ENCODE results near the gene KLK5. TPM values are rescaled to one million over a fixed set of nuclear protein-coding genes. Genes with fewer than 3 reads are reported as not detected.

Gene KLK5
- total RNA-seq, 2 experiments from 2014 or later: not detected

GRCh38 chr19:50967929-50968715 is 15.3 kb upstream of the KLK5 start:
- CTCF ChIA-PET: no interaction called here
- Mint-ChIP-seq H3K27ac (no peak overlapping the region), H3K9me3 (ENCODE audit: insufficient read depth) (no peaks in the 10 kb centered on the region), H3K4me3 (no peak overlapping the region), H3K27me3 (ENCODE audit: low read depth) (peaks cover 4% of the 10 kb centered on the region), H3K36me3 (ENCODE audit: low read depth) (no peaks in the 10 kb centered on the region), H3K4me1 (ENCODE audit: low read depth) (no peaks in the 10 kb centered on the region)
- DNase-seq: no peak
- POLR2A ChIA-PET: no interaction called here
- no peak for ATAC-seq

GRCh38 chr19:50964266-50964665 is 11.4 kb upstream of the KLK5 start:
- Mint-ChIP-seq H3K36me3 (ENCODE audit: low read depth) (no peaks in the 10 kb centered on the region), H3K4me1 (ENCODE audit: low read depth) (no peaks in the 10 kb centered on the region), H3K4me3 (no peak overlapping the region), H3K9me3 (ENCODE audit: insufficient read depth) (no peaks in the 10 kb centered on the region), H3K27me3 (ENCODE audit: low read depth) (no peaks in the 10 kb centered on the region), H3K27ac (no peak overlapping the region)
- DNase-seq: no peak
- POLR2A ChIA-PET: no interaction called here
- ATAC-seq: no peak
- CTCF ChIA-PET: no interaction called here

GRCh38 chr19:50963381-50963780 is 10.5 kb upstream of the KLK5 start:
- CTCF ChIA-PET: no interaction called here
- DNase-seq (no peak), ATAC-seq (no peak)
- no peak overlapping the region for H3K4me3 Mint-ChIP-seq
- H3K27ac Mint-ChIP-seq: no peak overlapping the region
- POLR2A ChIA-PET: no interaction called here
- H3K27me3 Mint-ChIP-seq (ENCODE audit: low read depth): no peaks in the 10 kb centered on the region
- no peaks in the 10 kb centered on the region for H3K4me1 Mint-ChIP-seq (ENCODE audit: low read depth)
- H3K9me3 Mint-ChIP-seq (ENCODE audit: insufficient read depth): no peaks in the 10 kb centered on the region
- no peaks in the 10 kb centered on the region for H3K36me3 Mint-ChIP-seq (ENCODE audit: low read depth)

- no peaks in the 10 kb centered on the region for H3K4me1 Mint-ChIP-seq (ENCODE audit: low read depth)
- no peaks in the 10 kb centered on the region for H3K9me3 Mint-ChIP-seq (ENCODE audit: insufficient read depth)
- no peak for ATAC-seq
- H3K36me3 Mint-ChIP-seq (ENCODE audit: low read depth): no peaks in the 10 kb centered on the region
- no peak overlapping the region for H3K4me3 Mint-ChIP-seq
- DNase-seq: no peak
- CTCF ChIA-PET: no interaction called here
- no peak overlapping the region for H3K27ac Mint-ChIP-seq
- peaks cover 5% of the 10 kb centered on the region for H3K27me3 Mint-ChIP-seq (ENCODE audit: low read depth)
- POLR2A ChIA-PET: no interaction called here
Measured at GRCh38 chr19:50962245-50962644, 9.4 kb upstream of the KLK5 start.

GRCh38 chr19:50959731-50960500 is 7.1 kb upstream of the KLK5 start:
- DNase-seq: no peak
- ATAC-seq: no peak
- Mint-ChIP-seq H3K27me3 (ENCODE audit: low read depth) (peaks cover 5% of the 10 kb centered on the region), H3K4me1 (ENCODE audit: low read depth) (no peaks in the 10 kb centered on the region), H3K9me3 (ENCODE audit: insufficient read depth) (no peaks in the 10 kb centered on the region), H3K36me3 (ENCODE audit: low read depth) (no peaks in the 10 kb centered on the region), H3K27ac (no peak overlapping the region), H3K4me3 (no peak overlapping the region)
- CTCF ChIA-PET: no interaction called here
- POLR2A ChIA-PET: no interaction called here

- ChIA-PET CTCF (no interaction called here), POLR2A (no interaction called here)
- peaks cover 5% of the 10 kb centered on the region for H3K27me3 Mint-ChIP-seq (ENCODE audit: low read depth)
- no peak overlapping the region for H3K27ac Mint-ChIP-seq
- H3K9me3 Mint-ChIP-seq (ENCODE audit: insufficient read depth): no peaks in the 10 kb centered on the region
- ATAC-seq (no peak), DNase-seq (no peak)
- no peaks in the 10 kb centered on the region for H3K4me1 Mint-ChIP-seq (ENCODE audit: low read depth)
- no peaks in the 10 kb centered on the region for H3K36me3 Mint-ChIP-seq (ENCODE audit: low read depth)
- H3K4me3 Mint-ChIP-seq: no peak overlapping the region
Measured at GRCh38 chr19:50957587-50957986, 4.7 kb upstream of the KLK5 start.

GRCh38 chr19:50949861-50950260 is 3.0 kb downstream of the KLK5 start:
- Mint-ChIP-seq H3K27me3 (ENCODE audit: low read depth) (peaks cover 3% of the 10 kb centered on the region), H3K27ac (no peak overlapping the region), H3K4me1 (ENCODE audit: low read depth) (no peaks in the 10 kb centered on the region), H3K4me3 (no peak overlapping the region), H3K9me3 (ENCODE audit: insufficient read depth) (no peaks in the 10 kb centered on the region), H3K36me3 (ENCODE audit: low read depth) (no peaks in the 10 kb centered on the region)
- ATAC-seq: no peak
- ChIA-PET CTCF (no interaction called here), POLR2A (no interaction called here)
- DNase-seq: no peak

- POLR2A ChIA-PET: no interaction called here
- Mint-ChIP-seq H3K4me3 (no peak overlapping the region), H3K4me1 (ENCODE audit: low read depth) (no peaks in the 10 kb centered on the region), H3K27ac (no peak overlapping the region), H3K9me3 (ENCODE audit: insufficient read depth) (no peaks in the 10 kb centered on the region), H3K36me3 (ENCODE audit: low read depth) (no peaks in the 10 kb centered on the region), H3K27me3 (ENCODE audit: low read depth) (peaks cover 3% of the 10 kb centered on the region)
- CTCF ChIA-PET: no interaction called here
- DNase-seq: no peak
- no peak for ATAC-seq
Measured at GRCh38 chr19:50947123-50947522, 5.7 kb downstream of the KLK5 start.

- Mint-ChIP-seq H3K36me3 (ENCODE audit: low read depth) (no peaks in the 10 kb centered on the region), H3K4me3 (no peak overlapping the region), H3K4me1 (ENCODE audit: low read depth) (no peaks in the 10 kb centered on the region), H3K9me3 (ENCODE audit: insufficient read depth) (no peaks in the 10 kb centered on the region), H3K27ac (no peak overlapping the region), H3K27me3 (ENCODE audit: low read depth) (peaks cover 3% of the 10 kb centered on the region)
- ChIA-PET CTCF (no interaction called here), POLR2A (no interaction called here)
- ATAC-seq (no peak), DNase-seq (no peak)
Measured at GRCh38 chr19:50944795-50945194, 8.0 kb downstream of the KLK5 start.

GRCh38 chr19:50943074-50943828 is 9.6 kb downstream of the KLK5 start:
- no peaks in the 10 kb centered on the region for H3K9me3 Mint-ChIP-seq (ENCODE audit: insufficient read depth)
- no peaks in the 10 kb centered on the region for H3K36me3 Mint-ChIP-seq (ENCODE audit: low read depth)
- peaks cover 3% of the 10 kb centered on the region for H3K27me3 Mint-ChIP-seq (ENCODE audit: low read depth)
- H3K4me3 Mint-ChIP-seq: no peak overlapping the region
- ChIA-PET POLR2A (no interaction called here), CTCF (no interaction called here)
- ATAC-seq (no peak), DNase-seq (no peak)
- H3K4me1 Mint-ChIP-seq (ENCODE audit: low read depth): no peaks in the 10 kb centered on the region
- no peak overlapping the region for H3K27ac Mint-ChIP-seq

GRCh38 chr19:50939596-50939995 is 13.2 kb downstream of the KLK5 start:
- ATAC-seq (no peak), DNase-seq (no peak)
- no peak overlapping the region for H3K4me3 Mint-ChIP-seq
- H3K27ac Mint-ChIP-seq: no peak overlapping the region
- no peaks in the 10 kb centered on the region for H3K27me3 Mint-ChIP-seq (ENCODE audit: low read depth)
- POLR2A ChIA-PET: no interaction called here
- H3K36me3 Mint-ChIP-seq (ENCODE audit: low read depth): no peaks in the 10 kb centered on the region
- CTCF ChIA-PET: no interaction called here
- no peaks in the 10 kb centered on the region for H3K4me1 Mint-ChIP-seq (ENCODE audit: low read depth)
- H3K9me3 Mint-ChIP-seq (ENCODE audit: insufficient read depth): no peaks in the 10 kb centered on the region

GRCh38 chr19:50933640-50934039 is 19.2 kb downstream of the KLK5 start:
- ChIA-PET CTCF (interaction anchor here (1.3 kb wide), 1 partner anchor 12 kb away, joined by 4 read pairs; no protein-coding TSS in a partner anchor), POLR2A (no interaction called here)
- peaks cover 15% of the 10 kb centered on the region for H3K27me3 Mint-ChIP-seq (ENCODE audit: low read depth)
- H3K27ac Mint-ChIP-seq: no peak overlapping the region
- H3K36me3 Mint-ChIP-seq (ENCODE audit: low read depth): no peaks in the 10 kb centered on the region
- no peaks in the 10 kb centered on the region for H3K9me3 Mint-ChIP-seq (ENCODE audit: insufficient read depth)
- DNase-seq (no peak), ATAC-seq (no peak)
- no peak overlapping the region for H3K4me3 Mint-ChIP-seq
- peaks cover 3% of the 10 kb centered on the region for H3K4me1 Mint-ChIP-seq (ENCODE audit: low read depth)
